ENCODE measurements around the gene NACC2.

NACC2 gene

DNA sequence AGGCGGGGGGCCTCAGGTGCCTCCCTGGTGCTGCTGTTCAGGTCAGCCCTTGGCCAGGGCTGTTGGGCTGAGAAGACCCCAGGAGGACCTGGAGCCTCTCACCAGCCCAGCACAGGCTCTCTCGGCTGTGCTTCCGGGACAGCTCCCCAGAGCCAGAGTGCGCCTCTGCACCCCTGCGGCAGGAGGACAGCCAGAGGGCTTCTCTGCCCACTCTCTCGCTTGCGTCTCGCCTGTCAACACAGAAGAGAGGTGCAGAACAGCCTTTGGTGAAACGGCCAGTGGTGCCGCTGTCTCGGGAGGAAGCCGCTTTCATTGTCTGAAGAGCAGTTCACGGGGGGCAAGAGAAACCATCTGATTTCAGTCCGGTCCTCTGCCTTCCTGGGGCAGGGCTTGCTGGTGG, 3.8 kb upstream of the NACC2 start:
- H3K27ac ChIP-seq: no peak overlapping the region
- no peak overlapping the region for H3K9ac ChIP-seq
- TF ChIP-seq, protein P1, sequence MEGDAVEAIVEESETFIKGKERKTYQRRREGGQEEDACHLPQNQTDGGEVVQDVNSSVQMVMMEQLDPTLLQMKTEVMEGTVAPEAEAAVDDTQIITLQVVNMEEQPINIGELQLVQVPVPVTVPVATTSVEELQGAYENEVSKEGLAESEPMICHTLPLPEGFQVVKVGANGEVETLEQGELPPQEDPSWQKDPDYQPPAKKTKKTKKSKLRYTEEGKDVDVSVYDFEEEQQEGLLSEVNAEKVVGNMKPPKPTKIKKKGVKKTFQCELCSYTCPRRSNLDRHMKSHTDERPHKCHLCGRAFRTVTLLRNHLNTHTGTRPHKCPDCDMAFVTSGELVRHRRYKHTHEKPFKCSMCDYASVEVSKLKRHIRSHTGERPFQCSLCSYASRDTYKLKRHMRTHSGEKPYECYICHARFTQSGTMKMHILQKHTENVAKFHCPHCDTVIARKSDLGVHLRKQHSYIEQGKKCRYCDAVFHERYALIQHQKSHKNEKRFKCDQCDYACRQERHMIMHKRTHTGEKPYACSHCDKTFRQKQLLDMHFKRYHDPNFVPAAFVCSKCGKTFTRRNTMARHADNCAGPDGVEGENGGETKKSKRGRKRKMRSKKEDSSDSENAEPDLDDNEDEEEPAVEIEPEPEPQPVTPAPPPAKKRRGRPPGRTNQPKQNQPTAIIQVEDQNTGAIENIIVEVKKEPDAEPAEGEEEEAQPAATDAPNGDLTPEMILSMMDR (IDR thresholded peaks at IDR 0.05): no peak
- H3K4me1 ChIP-seq: peaks cover 2% of the 10 kb centered on the region
- no peaks in the 10 kb centered on the region for H3K36me3 ChIP-seq (ENCODE audit: control insufficient read depth, insufficient read depth, low read length)
- H3K9me3 ChIP-seq (ENCODE audit: control insufficient read depth, low read length): no peaks in the 10 kb centered on the region
- H3K79me2 ChIP-seq: peaks cover 2% of the 10 kb centered on the region
- H3K4me2 ChIP-seq (ENCODE audit: low read length): no peak overlapping the region
- H2AFZ ChIP-seq: no peak overlapping the region
- H3K4me3 ChIP-seq (ENCODE audit: low read depth, low read length): no peak overlapping the region
- no peaks in the 10 kb centered on the region for H3K27me3 ChIP-seq (ENCODE audit: control insufficient read depth, insufficient read depth, low read length)

DNA sequence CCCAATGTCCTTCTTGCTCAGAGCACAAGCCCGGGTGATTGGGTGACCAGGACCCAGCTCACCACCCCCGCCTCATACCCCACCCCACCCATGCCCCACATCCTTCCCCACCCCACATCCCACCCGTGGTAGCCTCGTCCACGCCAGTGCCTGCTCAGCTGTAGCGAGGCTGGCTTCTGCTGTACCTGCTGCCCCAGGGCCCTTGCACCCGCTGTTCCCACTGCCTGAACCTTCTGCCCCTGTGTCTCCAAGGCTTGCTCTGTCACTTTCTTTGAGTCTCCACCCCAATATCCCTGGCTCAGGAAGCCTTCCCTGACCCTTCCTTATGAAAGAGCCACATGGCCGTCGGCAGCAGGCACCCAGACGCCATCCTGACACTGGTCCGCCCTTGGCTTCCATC, 3.1 kb upstream of the NACC2 start:
- no peak overlapping the region for H3K4me2 ChIP-seq (ENCODE audit: low read length)
- H3K36me3 ChIP-seq (ENCODE audit: control insufficient read depth, insufficient read depth, low read length): no peaks in the 10 kb centered on the region
- H3K27me3 ChIP-seq (ENCODE audit: control insufficient read depth, insufficient read depth, low read length): no peaks in the 10 kb centered on the region
- H3K4me1 ChIP-seq: peaks cover 2% of the 10 kb centered on the region
- TF ChIP-seq, protein P1 (IDR thresholded peaks at IDR 0.05): no peak
- H3K79me2 ChIP-seq: peaks cover 2% of the 10 kb centered on the region
- no peak overlapping the region for H2AFZ ChIP-seq
- H3K27ac ChIP-seq: no peak overlapping the region
- no peak overlapping the region for H3K9ac ChIP-seq
- H3K9me3 ChIP-seq (ENCODE audit: control insufficient read depth, low read length): no peaks in the 10 kb centered on the region
- no peak overlapping the region for H3K4me3 ChIP-seq (ENCODE audit: low read depth, low read length)

DNA sequence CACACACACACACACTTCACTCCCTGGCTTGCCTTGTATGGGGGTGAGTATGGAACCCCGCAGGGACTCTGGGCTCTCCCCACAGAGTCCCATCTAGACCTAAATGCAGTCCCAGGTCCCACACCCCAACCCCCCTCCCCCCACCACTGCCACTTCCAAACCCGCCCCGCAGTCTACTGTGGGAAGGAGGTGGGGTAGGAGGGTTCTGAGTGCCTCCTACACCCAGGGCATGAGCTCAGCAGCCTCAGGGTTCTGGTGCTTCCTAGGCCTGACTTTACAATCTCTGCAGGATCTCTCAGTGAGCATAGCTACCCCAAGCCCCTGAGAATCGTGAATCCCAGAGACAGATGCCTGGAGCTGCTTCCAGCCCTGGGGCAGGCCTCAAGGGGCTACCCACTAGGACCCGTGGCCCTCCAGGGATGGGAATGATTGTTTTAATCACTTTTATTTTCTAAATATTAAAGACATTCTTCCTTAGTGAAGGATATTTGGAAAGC, 1.5 kb upstream of the NACC2 start:
- no peaks in the 10 kb centered on the region for H3K27me3 ChIP-seq (ENCODE audit: control insufficient read depth, insufficient read depth, low read length)
- no peaks in the 10 kb centered on the region for H3K9me3 ChIP-seq (ENCODE audit: control insufficient read depth, low read length)
- TF ChIP-seq, protein P1 (IDR thresholded peaks at IDR 0.05): no peak

DNA sequence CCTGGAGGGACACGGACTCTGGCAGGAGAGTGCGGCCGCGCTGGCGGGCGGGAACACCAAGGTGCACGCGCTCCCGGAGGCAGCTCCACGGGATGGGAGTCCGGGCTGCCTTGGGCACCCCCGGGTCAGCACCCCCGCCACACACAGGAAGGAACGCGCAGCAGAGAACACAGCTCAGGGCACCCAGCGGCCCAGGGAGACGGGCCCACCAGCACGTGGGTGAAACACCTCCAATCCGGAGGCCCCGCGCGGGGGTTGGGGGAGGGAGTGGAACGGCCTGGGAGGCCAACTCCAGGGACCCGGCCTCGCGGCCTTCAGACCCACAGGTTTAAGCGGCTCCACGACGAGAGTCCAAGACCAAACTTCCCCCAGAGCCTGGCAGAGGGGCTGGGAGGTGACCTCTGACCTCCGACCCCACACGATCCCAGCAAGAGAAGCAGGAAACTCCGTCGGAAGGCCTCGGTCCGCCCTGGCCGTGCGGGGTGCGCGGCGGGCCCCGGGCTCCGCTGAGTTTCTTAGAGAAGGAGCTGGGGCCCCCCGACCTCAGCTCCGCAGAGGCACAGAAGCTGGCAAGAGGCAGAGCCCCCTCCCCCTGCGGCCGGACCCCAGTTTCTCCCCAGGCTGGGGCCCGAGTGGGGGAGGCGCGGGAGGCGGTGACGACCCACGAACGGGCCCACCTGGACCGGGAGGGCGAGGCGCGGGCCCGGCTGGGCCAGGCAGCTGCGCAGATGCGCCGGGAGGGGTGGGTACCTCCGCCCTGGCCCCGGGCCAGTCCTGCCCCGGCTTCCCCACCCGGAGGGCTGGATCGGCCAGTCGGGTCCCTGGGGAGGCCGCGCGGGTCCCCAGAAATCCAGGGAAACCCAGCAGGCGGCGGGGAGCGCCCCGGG, 851 bp downstream of the NACC2 start:
- H3K79me2 ChIP-seq: peaks cover 14% of the 10 kb centered on the region
- peak overlapping the region; percentile 74 for H3K27ac ChIP-seq
- no peaks in the 10 kb centered on the region for H3K36me3 ChIP-seq (ENCODE audit: control insufficient read depth, insufficient read depth, low read length)
- H3K4me2 ChIP-seq (ENCODE audit: low read length): peak overlapping the region; percentile 97
- H3K27me3 ChIP-seq (ENCODE audit: control insufficient read depth, insufficient read depth, low read length): no peaks in the 10 kb centered on the region
- peak overlapping the region; percentile 37 for H3K9ac ChIP-seq
- peak overlapping the region; percentile 64 for H2AFZ ChIP-seq
- no peaks in the 10 kb centered on the region for H3K9me3 ChIP-seq (ENCODE audit: control insufficient read depth, low read length)
- TF ChIP-seq, protein P1 (IDR thresholded peaks at IDR 0.05): no peak
- peaks cover 2% of the 10 kb centered on the region for H3K4me1 ChIP-seq
- H3K4me3 ChIP-seq (ENCODE audit: low read depth, low read length): peak overlapping the region; percentile 69

More for the DNA sequence above, 1.5 kb upstream of the NACC2 start:
- H3K4me3 ChIP-seq (ENCODE audit: low read depth, low read length): no peak overlapping the region
- H3K27ac ChIP-seq: no peak overlapping the region
- no peaks in the 10 kb centered on the region for H3K36me3 ChIP-seq (ENCODE audit: control insufficient read depth, insufficient read depth, low read length)
- H3K4me2 ChIP-seq (ENCODE audit: low read length): peak overlapping the region; percentile 77
- peaks cover 2% of the 10 kb centered on the region for H3K4me1 ChIP-seq
- H3K79me2 ChIP-seq: peaks cover 6% of the 10 kb centered on the region
- no peak overlapping the region for H3K9ac ChIP-seq
- H2AFZ ChIP-seq: no peak overlapping the region

Data from parathyroid adenoma (tissue), 2 donors.